ENCODE results near the gene FBN2. TPM values are rescaled to one million over a fixed set of nuclear protein-coding genes. Genes with fewer than 3 reads are reported as not detected.

Gene FBN2
- total RNA-seq, 1 experiment from 2014 or later, result 0.42 TPM

DNA sequence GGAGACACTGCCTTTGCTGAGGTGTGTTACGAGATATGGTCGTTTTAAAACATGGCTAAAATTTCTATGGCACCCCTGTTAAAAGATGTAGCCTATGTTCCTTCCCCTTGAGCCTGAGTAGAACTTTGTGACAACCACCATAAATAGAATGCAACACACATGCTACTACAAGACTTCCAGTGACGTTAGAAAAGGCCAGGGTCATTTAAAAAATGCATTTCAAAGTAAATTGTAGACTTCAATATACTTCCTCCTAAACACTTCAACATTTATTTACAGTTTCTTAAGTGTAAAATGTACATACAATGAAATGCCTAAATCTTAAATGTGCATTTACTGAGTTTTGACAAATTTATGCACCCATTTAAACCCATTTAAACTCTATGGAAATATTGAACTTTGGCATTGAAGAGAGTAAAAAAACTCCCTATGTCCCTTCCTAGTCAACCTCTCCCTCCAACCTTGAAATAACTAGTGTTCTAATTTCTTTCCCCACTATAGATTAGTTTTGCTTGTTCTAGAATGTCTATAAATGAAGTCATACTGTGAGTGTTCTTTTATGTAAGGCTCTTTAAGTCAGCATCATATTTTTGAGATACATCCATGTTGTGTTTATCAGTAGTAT lies 294.0 kb downstream of the FBN2 start:
- no peak overlapping the region for H3K4me2 ChIP-seq (ENCODE audit: low read length)
- no peaks in the 10 kb centered on the region for H3K4me1 ChIP-seq (ENCODE audit: control insufficient read depth in 1 of 2, insufficient read depth in 2 of 2, low read length in 2 of 2)
- H3K27ac ChIP-seq (ENCODE audit: low read depth, low read length), result no peak overlapping the region
- ATAC-seq (no peak), DNase-seq (ENCODE audit: low read depth, low spot score) (no peak)
- no peaks in the 10 kb centered on the region for H4K20me1 ChIP-seq (ENCODE audit: insufficient read depth)
- H3K9me2 ChIP-seq (ENCODE audit: insufficient read depth), result no peaks in the 10 kb centered on the region
- no peak overlapping the region for H3K4me3 ChIP-seq (replicated peaks in 1 of 2; ENCODE audit: low read depth in 1 of 2, low read length in 2 of 2)
- no peaks in the 10 kb centered on the region for H3K27me3 ChIP-seq (ENCODE audit: insufficient read depth, low read length)
- ChIA-PET RAD21 (ENCODE audit: low non-redundant PET in 1 of 2, low total read pairs in 2 of 2, uncharacterized antibody in 2 of 2, unreplicated experiment in 2 of 2) (no interaction called here), POLR2A (no interaction called here), CTCF (no interaction called here)
- H2AFZ ChIP-seq (ENCODE audit: low read depth, low read length, poor library complexity, severe bottlenecking), result no peak overlapping the region
- H3K9me3 ChIP-seq (ENCODE audit: control insufficient read depth in 1 of 2, insufficient read depth in 1 of 2, low read depth in 1 of 2, low read length in 2 of 2), result no peaks in the 10 kb centered on the region
- no TSS peak for BruUV-seq (replicated peaks)
- intact Hi-C loops (cut with micrococcal nuclease), result no loop called here
- no peaks in the 10 kb centered on the region for H3K36me3 ChIP-seq (ENCODE audit: control insufficient read depth in 1 of 2, insufficient read depth in 2 of 2, low read length in 2 of 2)
- TF ChIP-seq FOSL1 (IDR thresholded peaks at IDR 0.05; ENCODE audit: low read depth) (no peak), ZFX (IDR thresholded peaks at IDR 0.05) (no peak), JUND (IDR thresholded peaks at IDR 0.05) (no peak), YY1 (IDR thresholded peaks at IDR 0.05; ENCODE audit: extremely low read depth, insufficient replicate concordance, low read depth, low read length) (no peak), ELF1 (IDR thresholded peaks at IDR 0.05; ENCODE audit: borderline replicate concordance, low read depth) (no peak), POLR2A (IDR thresholded peaks at IDR 0.05; ENCODE audit: borderline replicate concordance, extremely low read depth, insufficient read depth, insufficient read length) (no peak), SRF (IDR thresholded peaks at IDR 0.05; ENCODE audit: low read depth) (no peak), TCF7L2 (IDR thresholded peaks at IDR 0.05; ENCODE audit: borderline replicate concordance, extremely low read depth, insufficient read depth, insufficient read length) (no peak)
- no peaks in the 10 kb centered on the region for H3K79me2 ChIP-seq (ENCODE audit: insufficient read depth, low read length)
- H3K9ac ChIP-seq (ENCODE audit: low read length), result no peak overlapping the region

DNA sequence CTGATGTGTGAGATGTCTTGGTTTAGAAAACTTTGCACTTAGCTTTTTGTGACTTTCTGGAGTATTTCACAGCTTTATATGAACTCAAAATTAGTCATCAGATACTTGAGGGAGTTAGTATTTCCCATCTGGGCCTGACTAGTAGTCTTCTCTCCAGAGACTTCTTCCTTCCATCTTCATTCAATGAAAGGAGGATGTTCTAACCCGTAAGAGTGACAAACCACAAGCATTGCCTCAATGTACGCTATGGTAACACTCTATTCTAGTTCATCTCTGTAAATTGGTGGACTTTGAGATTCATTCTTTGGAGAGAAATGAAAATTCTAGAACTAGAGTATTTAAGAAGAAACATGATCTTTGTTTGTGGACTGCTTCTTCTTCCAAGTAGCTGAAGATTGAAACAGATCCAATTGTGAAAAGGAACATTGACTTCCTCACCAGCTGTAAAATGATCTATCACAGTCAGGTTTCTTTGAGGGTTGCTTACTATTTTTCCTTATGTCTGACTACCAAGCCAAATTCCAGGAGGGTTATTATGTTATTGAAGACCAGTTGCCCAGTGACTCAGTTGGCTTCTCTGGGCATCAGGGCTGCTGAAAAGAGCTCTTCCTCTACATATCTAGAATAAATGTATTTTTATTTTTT lies 296.9 kb downstream of the FBN2 start:
- TF ChIP-seq JUND (IDR thresholded peaks at IDR 0.05) (no peak), MAX (IDR thresholded peaks at IDR 0.05) (no peak), ZBTB33 (IDR thresholded peaks at IDR 0.05; ENCODE audit: extremely low read depth, insufficient replicate concordance, low read length) (no peak), EZH2 (IDR thresholded peaks at IDR 0.05) (no peak)
- H3K4me3 ChIP-seq (replicated peaks in 1 of 2; ENCODE audit: low read depth in 1 of 2, low read length in 2 of 2), result no peak overlapping the region
- no peaks in the 10 kb centered on the region for H3K9me3 ChIP-seq (ENCODE audit: control insufficient read depth in 1 of 2, insufficient read depth in 1 of 2, low read depth in 1 of 2, low read length in 2 of 2)
- intact Hi-C loops (cut with micrococcal nuclease), result no loop called here
- no peak for DNase-seq (ENCODE audit: low read depth, low spot score)
- no peaks in the 10 kb centered on the region for H3K36me3 ChIP-seq (ENCODE audit: control insufficient read depth in 1 of 2, insufficient read depth in 2 of 2, low read length in 2 of 2)
- no peaks in the 10 kb centered on the region for H3K79me2 ChIP-seq (ENCODE audit: insufficient read depth, low read length)
- no peaks in the 10 kb centered on the region for H3K27me3 ChIP-seq (ENCODE audit: insufficient read depth, low read length)
- ATAC-seq, result no peak
- RAD21 ChIA-PET (ENCODE audit: low non-redundant PET in 1 of 2, low total read pairs in 2 of 2, uncharacterized antibody in 2 of 2, unreplicated experiment in 2 of 2), result no interaction called here
- H3K4me2 ChIP-seq (ENCODE audit: low read length), result no peak overlapping the region
- H3K9me2 ChIP-seq (ENCODE audit: insufficient read depth), result no peaks in the 10 kb centered on the region
- no TSS peak for BruUV-seq (replicated peaks)
- no peak overlapping the region for H3K27ac ChIP-seq (ENCODE audit: low read depth, low read length)
- H3K9ac ChIP-seq (ENCODE audit: low read length), result no peak overlapping the region
- CTCF ChIA-PET, result no interaction called here
- H4K20me1 ChIP-seq (ENCODE audit: insufficient read depth), result no peaks in the 10 kb centered on the region
- no peak overlapping the region for H2AFZ ChIP-seq (ENCODE audit: low read depth, low read length, poor library complexity, severe bottlenecking)
- no peaks in the 10 kb centered on the region for H3K4me1 ChIP-seq (ENCODE audit: control insufficient read depth in 1 of 2, insufficient read depth in 2 of 2, low read length in 2 of 2)
- POLR2A ChIA-PET, result no interaction called here
